ENCODE data around the gene TNIK.

GRCh38 chr3:171468296-171468906, 8.2 kb upstream of the TNIK start:
- TF ChIP-seq RAD21 (IDR thresholded peaks at IDR 0.05; ENCODE audit: insufficient read depth, low read depth, low read length) (no peak), CTCF (IDR thresholded peaks at IDR 0.05 in 2 of 3, conservative IDR thresholded peaks at IDR 0.05 in 1 of 3; ENCODE audit: control insufficient read depth in 2 of 3, extremely low read depth in 1 of 3, insufficient read depth in 1 of 3, low read depth in 3 of 3, low read length in 3 of 3) (no peak), JUNB (IDR thresholded peaks at IDR 0.05) (peak; percentile 74), SPI1 (IDR thresholded peaks at IDR 0.05; ENCODE audit: borderline replicate concordance, insufficient read depth, low read depth, low read length) (no peak), NR2C2 (IDR thresholded peaks at IDR 0.05; ENCODE audit: borderline replicate concordance, control insufficient read depth, insufficient read length, low read depth) (no peak), CREB1 (IDR thresholded peaks at IDR 0.05; ENCODE audit: low read depth) (no peak), NFIC (IDR thresholded peaks at IDR 0.05; ENCODE audit: low read depth, low read length) (peak; percentile 58; the same call in 1 of the 2 replicates), SMC3 (IDR thresholded peaks at IDR 0.05; ENCODE audit: borderline replicate concordance, low read length) (no peak), USF2 (IDR thresholded peaks at IDR 0.05; ENCODE audit: borderline replicate concordance, low read depth, low read length) (no peak), YBX1 (IDR thresholded peaks at IDR 0.05) (no peak), HCFC1 (IDR thresholded peaks at IDR 0.05; ENCODE audit: low read length) (no peak), EED (IDR thresholded peaks at IDR 0.05; ENCODE audit: low read depth) (peak; percentile 80)

Data from GM12878 (cell line).